Transverse colon (tissue), 4 donors: ENCODE results near the gene IRGQ.

Source experiments
- POLR2AphosphoS5 ChIP-seq, 3 donors: sonication (generic); formaldehyde crosslinking; IDR thresholded peaks; one replicate each; pipeline ENCODE4 v1.6.1; 2016; ENCODE audit warnings: antibody characterized with exemption in 3 of 3
- TF ChIP-seq, protein P1 (sequence below), 5 experiments: fragments of 200-600 bp in 3 of 5; fragments of 450-650 bp in 2 of 5; sonication (generic) in 3 of 5; IDR thresholded peaks; 1 replicate in 2 of 5; 2 replicates in 3 of 5; pipeline ENCODE4 v1.5.1; 2016 to 2017; ENCODE audit warnings: antibody characterized with exemption in 5 of 5, inconsistent platforms in 3 of 5, mild to moderate bottlenecking in 2 of 5, moderate library complexity in 1 of 5

DNA sequence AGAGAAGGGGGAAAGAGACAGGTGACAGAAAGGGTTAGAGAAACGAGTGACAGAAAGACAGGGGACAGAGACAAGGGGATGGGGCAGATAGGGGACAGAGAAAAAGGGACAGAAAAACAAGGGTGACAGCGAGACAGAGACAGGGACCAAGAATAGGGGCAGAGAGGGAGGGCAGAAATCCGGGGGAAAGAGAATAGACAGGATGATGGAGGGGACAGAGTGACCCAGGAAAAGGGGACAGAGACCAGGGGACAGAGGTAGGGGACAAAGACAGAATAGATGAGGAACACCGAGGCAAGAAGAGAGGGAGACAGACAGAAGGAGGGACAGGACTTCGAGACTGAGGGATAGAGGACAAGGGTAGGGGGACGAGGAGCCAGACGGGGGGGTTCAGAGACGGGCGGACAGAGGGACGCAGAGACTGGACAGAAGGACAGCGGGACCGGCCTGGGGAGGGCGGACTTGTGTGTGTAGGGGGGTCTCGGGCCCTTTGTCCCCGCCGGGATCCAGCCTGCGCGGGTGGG is 43.1 kb upstream of the IRGQ start:
- TF ChIP-seq, protein P1, sequence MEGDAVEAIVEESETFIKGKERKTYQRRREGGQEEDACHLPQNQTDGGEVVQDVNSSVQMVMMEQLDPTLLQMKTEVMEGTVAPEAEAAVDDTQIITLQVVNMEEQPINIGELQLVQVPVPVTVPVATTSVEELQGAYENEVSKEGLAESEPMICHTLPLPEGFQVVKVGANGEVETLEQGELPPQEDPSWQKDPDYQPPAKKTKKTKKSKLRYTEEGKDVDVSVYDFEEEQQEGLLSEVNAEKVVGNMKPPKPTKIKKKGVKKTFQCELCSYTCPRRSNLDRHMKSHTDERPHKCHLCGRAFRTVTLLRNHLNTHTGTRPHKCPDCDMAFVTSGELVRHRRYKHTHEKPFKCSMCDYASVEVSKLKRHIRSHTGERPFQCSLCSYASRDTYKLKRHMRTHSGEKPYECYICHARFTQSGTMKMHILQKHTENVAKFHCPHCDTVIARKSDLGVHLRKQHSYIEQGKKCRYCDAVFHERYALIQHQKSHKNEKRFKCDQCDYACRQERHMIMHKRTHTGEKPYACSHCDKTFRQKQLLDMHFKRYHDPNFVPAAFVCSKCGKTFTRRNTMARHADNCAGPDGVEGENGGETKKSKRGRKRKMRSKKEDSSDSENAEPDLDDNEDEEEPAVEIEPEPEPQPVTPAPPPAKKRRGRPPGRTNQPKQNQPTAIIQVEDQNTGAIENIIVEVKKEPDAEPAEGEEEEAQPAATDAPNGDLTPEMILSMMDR (IDR thresholded peaks at IDR 0.05), result no peak
- no peak for TF ChIP-seq POLR2AphosphoS5 (IDR thresholded peaks at IDR 0.05)
